Activated T-cell treated with anti-CD3 and anti-CD28 coated beads, Interleukin-2, amount 50 U/mL, for 48 hours (primary cell): ENCODE data around the gene KIRREL3.

Experiments used
- DNase-seq, 2 experiments: peaks; one replicate each; pipeline ENCODE4 v3.0.0-alpha.2; 2020

Gene KIRREL3

DNA sequence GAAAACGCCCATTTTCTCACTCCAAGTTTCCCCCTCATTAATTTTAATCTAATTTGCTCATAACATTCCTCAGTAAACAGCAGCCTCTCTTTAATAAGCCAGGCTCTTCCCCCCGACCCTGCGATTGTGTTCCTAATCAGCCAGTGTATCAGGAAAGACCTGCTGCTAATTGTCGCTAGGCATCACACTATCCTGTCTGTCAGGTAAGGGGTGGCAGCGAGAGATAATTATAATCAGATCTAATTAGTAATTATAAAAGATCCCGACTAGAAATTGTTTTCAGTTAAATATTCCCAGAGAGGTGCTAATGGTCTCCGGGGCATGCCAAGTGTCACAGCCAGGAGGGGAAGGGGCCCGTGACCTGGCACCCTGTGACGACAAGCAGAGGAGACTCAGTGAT lies 502.3 kb downstream of the KIRREL3 start:
- DNase-seq = no peak

DNA sequence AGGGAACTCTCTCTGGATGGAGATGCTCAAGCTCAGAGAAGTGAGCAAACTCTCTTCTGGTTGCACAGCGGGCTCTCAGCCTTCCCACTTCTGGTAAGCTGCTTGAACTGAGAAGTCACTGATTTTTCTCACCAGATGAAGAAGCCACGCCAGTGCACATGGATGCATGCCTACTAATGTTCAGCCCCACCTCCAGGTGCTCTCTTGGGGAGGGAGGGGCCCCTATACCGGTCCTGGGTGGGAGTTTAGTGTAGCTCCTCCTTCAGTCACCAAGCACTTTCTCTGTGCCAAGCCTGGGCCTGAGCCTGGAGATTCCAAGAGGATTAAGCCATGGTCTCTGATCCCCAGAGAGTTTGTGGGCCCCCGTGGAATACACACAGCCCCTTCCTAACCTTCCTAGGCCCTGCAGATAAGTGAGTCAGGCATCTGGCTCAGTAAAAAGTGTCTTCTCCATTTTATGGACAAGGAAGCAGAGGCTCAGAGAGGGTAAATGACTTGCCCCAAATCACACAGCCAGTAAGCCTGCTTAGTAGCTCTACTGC lies 502.9 kb downstream of the KIRREL3 start:
- DNase-seq = no peak

DNA sequence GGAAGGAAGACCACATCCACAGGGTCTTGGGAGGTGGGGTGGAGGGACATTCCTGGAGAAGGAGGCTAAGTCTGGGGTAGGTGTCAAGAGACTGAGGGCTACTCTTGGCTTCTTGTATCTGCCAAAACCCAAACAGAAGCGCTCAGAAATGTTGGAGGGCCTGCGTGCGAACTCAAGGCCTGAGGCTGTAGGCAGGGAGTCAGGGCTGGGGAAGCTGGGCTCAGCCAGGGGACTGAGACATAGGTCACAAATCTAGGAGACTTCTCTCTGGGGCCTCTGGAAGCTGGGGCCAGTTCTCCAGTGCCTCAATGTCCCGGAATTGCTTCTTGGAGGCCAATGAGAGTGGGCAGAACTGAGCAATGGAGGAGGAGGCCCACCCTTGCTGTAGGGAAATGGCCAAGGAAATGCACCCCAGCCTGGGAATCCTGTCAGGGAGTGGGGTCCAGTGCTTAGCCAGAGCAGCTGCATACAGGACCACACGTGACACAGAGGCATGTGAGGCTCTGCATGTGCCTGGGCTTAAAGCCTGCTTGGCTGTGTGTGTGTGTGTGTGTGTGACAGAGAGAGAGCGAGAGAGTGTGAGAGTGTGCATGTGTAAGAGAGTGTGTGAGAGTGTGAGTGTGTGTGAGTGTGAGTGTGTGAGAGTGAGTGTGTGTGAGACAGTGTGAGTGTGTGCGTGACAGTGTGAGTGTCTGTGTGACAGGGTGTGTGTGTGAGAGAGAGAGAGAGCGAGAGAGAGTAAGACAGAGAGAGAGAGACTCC lies 503.8 kb downstream of the KIRREL3 start:
- no peak for DNase-seq

DNA sequence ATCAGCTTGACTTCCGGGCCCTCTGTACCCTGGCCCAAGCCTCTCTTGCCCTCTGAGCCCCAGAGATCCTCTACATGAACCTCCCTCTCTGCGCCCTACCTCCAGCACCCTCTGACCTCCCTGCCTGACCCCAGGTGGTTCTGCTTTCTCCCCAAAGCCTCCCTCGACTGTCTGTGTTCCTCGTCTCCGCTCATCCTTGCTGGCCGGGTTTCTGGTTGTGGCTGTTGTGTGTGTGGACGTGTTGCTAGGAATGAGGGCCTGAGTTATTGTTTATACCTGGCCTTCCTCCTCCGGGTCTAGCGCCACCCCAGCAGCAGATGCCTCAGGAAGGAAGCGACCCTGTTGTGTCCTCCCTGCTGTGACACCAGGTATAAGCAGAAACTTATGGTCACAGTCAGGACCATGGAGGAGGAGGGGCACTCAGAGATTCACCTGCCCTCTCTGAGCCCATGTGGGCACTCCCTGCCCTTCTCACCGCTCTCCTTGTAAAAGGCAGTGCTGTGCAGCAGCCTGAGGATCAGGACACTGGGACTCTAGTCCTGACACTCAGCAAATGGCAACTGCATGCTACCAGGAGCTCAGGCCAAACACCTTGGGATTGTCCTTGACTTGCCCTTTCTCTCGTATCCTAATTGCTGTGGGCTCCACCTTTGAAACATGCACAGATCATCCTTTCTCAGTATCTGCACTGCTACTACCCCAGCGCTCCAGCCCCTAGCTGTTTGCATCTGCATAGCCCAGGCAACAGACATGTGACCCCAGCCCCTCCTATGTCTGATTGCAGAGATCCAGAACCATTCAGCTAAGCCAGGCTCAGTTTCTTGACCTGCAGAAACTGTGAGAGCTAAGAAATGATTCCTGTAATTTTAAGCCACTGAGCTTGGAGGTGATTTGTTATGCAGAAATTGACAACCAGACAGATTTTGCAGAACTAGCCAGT lies 505.0 kb downstream of the KIRREL3 start:
- DNase-seq = no peak

DNA sequence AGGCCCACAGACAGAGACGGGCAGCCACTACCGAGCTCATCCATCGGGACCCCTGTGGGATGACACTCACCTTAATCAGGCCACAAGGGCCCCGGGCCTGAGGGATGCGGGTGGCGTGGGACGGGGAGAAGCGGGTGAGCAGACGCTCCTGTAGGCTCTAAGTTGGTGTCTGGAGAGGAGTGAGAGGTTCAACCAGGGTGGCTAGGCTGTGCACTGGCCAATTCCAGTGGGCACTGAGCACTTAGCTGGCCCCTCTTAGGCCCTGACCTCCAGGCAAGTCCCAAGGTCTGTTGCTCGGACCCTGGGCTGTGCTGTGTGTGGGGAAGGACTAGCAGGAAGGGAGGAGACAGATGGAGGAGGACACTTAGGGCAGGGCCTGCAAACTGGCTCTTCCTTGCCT lies 505.7 kb downstream of the KIRREL3 start:
- no peak for DNase-seq

DNA sequence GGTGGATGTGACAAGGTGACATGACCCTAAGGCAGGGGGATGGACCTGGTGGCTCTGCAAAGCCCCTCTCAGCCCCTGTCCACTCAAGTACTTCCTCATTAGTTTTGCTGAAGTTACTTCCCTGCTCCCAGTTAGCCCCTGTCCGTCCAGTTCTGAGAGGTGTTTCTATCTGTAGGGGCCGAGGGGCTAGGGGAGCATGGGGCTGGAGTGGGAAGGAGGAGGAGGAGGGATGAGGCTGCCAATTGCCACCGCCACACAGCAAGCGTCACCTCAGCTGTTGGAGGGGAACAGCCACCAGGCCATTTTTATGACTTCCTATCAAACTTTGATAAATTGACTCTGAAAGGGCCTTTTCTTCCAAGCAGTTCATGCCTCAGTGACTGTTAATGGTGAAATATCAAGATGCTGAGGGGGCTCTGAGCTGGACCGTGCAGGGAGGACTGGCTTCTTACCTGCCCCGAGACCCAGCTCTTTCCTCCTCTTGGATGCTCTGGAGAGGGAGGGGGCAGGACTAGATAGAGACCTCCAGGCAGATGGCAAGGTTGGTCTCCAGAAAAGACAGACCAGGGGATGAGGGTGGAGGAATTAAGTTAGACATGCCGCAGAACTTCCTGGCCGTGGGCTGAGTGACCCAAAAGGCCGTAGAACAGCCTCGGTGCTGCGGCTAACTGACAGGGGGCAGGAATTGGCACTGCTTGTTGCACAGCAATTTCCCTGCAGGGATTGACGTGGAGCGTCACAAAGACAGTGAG lies 508.1 kb downstream of the KIRREL3 start:
- DNase-seq = no peak

DNA sequence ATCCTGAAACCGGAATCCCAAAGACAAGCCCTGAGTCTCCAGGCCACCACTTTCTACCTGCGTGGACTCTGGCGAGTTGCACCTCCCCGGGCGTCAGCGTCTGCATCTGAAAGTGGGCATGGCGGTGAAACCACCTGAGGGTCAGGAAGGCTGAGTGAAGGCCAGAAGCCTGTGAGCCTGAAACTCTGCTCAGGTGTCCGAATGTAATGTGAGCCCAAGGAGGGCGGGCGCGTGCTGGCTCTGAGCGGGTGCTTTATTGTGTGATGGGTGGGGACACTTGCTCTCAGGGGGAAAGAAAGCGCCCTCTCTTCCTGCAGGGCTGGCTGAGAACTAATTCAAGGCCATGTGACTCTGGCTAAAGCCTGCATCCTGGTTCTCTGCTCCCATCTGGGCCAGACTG lies 509.5 kb downstream of the KIRREL3 start:
- DNase-seq = no peak

DNA sequence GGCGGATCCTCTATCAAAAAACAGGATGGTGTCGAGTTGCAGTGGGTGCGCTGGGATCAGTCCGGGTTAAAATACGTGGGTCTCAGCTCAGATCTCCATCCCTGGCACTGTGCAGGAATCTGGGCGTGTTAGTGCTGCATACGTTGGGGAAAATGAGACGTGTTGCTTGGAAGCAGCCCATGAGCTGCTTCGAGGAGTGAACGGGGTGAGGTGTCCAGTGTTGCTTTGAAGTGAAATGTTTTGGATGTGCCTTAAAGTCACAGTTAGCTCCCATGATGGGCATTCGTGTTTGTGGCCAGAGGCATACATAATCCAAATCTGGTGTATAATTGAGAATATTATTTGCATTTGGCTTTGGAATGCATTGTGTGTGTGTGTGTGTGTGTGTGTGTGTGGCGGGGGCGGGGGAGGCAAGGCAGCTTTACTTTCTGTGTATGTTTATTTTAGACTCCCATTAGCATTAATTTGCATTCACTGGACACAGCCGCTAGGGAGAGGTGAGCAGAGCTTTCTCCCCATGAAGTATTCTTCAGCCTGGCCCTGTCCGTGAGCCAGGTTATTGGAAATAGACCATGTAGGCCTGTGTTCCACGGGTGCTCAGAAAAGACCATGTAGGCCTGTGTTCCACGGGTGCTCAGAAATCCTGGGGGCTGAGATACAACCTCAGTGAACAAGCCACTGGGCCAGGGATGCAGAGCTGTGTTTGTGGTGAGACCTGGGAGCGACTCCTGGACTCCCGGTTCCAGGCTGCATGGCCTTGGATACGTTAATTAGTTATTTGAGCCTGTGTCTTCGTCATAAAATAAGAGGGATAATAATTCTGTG lies 510.5 kb downstream of the KIRREL3 start:
- no peak for DNase-seq

DNA sequence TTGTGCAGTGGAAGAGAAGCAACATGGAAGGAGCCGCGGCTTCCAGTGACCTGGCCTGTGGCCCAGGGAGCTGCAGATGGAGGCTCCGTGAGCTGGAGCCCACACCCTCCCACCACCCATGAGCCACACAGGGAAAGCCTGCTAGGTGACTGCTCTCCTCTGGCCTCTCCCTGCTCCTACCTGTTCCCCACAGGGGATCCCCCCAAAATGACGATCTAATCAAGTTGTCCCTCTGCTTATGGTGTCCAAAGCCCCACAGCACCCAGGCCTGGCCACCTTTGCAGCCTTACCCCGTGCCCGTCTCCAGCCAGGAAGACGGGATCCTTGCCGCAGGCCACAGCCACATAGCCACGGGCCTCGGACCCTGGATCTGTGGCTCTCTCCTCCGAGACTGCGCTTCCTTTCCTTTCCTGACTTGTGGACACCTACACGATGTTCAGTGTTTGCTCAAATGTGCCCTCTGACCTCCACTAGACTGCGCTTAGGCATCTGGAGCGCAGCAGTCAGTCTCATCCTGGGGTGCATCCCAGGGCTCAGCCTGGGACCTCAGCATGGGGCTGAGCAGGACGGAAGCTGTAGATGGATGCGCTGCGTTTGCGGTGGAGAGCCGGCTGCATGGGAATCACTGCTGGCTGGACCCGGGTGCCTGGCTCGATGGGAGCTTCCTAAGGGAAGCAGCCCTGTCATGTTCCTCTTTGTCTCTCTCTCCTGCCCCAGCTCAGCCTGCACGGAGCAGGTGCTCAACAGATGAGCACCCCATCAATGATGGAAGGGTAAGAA lies 511.8 kb downstream of the KIRREL3 start:
- DNase-seq = no peak

DNA sequence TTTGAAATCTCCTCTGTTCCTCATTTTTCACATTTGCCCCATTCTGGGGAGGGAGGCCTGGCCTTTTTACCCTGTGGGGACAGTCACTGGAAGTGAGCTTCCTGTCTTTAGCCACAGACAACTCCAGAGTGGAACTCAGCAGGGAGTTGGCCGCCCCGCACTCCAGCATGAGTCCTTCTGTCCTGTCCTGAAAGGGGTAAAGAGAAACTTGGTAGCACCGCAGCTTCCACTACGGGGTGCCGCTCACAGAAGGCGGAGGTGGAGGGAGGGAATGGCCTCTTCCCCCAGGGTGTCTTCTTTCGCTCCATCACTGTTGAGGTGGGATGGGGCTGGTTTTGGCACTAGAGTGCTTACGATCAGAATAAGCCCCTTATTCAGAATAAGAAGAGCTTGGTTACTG lies 512.9 kb downstream of the KIRREL3 start:
- DNase-seq = no peak

DNA sequence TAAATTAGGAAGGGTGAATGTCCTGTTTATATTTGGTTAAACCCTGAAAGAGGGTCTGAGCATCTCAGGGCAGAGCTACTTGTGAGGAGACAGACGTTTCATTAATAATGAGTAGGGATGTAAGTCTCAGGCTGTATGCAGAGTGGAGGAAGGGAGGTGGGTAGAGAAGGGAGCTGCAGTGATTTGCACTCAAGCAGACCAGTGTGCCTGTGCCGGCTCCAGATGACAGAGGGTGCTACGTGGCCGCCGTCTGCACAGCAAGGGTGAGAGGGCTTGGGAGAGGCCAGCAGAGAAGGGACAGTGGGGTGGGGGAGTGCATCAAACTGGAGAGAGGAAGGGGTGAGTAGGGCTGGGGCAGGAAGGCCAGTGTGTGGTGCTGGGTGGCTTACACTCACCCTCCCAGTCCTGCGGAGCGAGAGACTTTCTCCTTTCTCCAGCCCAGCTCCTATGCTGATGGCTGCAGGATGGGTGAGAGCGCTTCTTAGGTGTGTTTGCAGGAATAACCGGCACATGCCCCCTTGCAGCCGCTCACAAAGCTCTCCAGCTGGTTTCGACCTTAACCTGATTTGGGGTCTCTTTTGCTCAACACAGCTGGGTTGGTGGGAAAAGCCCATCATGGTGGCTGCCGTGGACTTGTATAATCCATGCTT lies 514.5 kb downstream of the KIRREL3 start:
- no peak for DNase-seq

DNA sequence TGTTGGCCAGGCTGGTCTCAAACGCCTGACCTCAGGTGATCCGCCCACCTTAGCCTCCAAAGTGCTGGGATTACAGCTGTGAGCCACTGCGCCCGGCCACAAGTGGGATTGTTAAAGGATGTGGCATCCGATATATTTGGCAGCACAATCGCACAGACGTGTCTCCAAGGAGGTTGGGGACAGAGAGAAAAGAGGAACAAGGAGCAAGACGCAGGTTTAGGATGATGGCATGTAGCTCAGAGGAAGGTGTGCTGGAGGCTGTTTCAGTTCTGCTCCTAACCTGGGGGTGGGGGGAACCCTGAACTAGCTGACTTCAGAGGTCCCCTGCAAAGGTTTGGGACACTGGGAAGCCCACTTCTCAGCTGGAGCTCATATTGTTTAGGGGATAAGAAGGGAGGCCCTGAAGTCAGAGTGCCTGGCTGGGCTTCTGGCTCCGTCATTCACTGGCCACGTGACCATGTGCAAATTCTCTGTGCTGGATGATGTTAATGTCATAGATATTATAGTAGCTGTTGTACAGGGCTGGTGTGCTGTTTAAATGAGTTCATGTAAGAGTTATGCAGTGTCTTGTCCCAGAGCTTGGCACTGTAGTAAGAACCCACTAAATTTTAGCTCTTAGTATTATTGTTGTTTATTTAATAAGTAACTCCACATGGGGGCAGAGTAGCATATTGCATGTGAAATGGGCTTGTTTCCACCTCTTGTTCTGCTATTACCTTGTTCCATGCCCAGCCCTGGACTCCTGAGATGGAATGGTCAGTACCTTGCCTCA lies 515.4 kb downstream of the KIRREL3 start:
- no peak for DNase-seq

DNA sequence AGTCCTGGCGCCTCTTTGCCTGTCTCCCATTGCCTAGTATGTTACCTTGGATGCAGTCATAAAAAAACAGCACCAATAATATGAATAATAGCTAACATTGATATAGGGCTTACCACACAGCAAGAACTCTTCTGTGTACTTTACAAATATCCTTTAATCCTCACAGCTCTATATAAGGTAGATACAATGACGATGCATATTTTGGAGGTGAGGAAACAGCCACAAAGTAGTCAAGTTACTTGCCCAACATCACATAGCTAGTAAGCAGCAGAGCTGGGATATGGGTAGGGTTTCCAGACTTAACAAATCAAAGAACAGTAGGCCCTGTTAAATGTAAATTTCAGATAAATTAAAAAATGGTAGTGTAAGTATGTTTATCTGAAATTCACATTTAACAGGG lies 516.3 kb downstream of the KIRREL3 start:
- no peak for DNase-seq

DNA sequence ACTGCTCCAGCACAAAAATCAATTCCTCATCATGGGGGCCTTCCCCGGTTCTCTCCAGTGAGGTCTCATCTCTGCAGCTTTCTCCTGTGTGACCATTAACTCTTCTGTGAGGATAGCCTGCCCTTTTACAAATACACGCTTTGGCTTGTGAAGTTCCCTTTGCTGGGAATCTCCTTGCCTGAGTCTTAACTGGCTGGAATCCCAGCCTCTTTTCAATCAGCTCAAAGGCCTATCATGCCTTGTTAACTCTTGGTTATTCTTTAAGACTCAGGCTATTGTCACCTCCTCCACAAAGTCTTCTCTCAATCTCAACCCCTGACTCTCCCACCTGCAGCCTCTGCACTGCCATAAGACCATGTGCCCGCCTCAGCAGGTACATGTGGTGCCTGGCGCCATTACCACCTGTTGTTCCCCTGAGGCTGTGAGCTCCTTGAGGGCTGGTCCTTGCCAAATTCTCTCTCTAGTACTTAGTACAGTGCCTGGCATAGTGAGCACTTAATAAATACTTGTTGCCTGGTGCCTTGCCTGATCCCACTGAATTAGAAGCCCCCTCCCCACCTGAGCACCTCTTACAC lies 516.9 kb downstream of the KIRREL3 start:
- DNase-seq = no peak

DNA sequence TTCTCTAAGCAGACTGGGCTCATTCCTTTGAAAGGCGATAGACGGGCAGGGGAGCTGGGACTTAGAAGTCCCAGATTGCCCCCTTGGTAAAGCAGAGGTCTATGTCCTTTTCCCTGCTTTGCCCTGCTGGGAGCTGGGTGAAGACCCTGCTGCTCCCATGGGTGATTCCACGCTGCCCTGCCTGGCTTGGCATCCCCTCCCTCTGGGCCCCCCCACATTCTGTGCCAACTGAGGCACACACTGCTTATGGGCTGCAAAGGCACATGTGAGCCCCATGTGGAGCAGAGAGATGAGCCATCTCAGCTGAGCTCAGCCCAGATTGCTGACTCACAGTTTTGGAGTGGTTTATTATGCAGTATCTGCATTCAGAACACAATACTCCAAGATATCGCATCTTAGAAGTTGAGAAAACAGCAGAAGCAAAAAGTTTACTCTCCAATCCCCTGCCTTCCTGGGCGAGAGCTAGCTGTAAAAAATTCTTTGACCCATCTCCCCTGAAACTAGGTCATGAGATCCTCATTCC lies 517.9 kb downstream of the KIRREL3 start:
- no peak for DNase-seq

DNA sequence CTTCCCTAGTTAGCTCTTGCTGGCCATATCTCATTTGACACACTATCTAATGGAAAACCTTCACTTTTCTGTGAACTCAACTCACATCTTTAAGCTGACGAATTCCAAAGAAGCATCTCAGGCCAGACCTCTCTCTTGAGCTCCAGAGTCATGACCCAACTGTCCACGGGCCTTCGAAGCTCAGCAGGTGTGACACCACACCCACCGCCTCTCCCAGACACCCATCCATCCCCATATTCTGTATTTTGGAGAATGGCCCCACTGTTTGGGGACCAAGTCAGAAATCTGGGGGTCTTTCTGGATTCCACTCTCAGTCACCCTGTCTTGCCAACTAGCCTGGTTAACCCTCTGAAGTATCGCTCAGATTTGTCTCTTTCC lies 519.3 kb downstream of the KIRREL3 start:
- DNase-seq = no peak

DNA sequence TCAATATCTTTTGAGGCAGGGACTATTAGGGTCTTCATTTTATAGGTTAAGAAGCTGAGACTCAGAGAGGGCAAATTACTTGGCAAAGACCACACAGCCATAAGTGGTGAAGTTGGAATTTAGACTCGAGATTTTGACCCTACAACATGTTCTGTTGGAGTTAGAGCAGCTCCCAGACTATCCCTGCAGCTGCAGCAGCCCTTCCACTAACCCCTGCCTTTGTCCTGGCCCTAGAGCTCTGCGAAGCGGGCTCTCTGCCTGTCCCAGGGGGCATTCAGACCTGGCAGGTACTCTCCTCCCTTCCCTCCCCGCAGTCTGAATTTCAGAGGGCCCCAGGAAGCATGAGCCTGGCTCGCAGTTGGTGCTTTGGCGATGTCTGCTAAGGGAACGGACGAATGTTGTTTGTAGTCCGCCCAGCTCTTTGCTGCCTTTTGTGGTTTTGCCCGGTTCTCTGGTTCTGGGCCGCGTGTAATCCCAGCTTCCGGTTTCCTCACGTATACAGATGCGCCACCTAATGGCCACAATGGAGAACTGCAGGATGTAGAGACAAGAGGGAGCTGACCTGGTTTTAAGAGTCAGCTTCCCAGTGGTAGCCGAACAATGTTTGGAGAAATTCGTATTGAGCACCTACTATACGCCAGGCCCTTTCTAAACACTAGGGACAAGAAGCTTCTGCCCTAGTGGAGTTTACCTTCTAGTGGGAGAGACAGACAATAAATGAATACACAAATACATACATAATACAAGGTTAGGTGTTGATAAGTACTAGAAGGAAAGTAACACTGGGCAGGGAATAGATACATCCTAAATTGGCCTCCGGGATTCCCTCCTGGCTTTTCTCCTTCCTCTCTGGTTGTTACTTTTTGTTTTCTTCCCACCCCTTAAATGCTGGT lies 519.9 kb downstream of the KIRREL3 start:
- DNase-seq = peak; percentile 74 to 77

DNA sequence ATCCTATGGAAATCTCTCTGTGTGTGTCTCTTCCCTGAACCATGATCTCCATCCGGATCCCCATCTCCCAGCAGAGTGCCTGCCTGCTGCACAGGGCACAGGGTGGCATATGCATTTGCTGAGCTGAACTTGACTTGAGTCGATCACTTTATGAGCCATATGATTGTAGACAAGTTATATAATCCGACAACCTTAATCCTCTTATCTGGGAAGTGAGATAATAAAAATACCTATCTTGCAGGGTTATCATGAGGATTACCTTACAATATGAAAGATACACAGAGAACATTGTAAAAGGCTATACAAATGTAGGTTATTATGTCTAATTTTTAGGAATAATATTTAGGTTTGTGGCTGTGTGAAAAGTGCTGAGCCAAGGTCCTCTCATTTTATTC lies 520.6 kb downstream of the KIRREL3 start:
- no peak for DNase-seq
